HepG2 (cell line): ENCODE results near the gene LRRC17. TPM values are rescaled to one million over a fixed set of nuclear protein-coding genes. Genes with fewer than 3 reads are reported as not detected.

Source experiments
- ATAC-seq: fragments of 200-7000 bp; cut with Tn5 transposase; 3 replicates; pipeline ENCODE4 v1.9.1; 2020; ENCODE audit warnings: mild to moderate bottlenecking, moderate library complexity
- BruUV-seq: library from RNA; stranded (reverse); fragments of 400-500 nt; replicated peaks from 2 replicates; lab custom pipeline; 2021; lab: Mats Ljungman, UMichigan
- CTCF ChIA-PET: fragments of 300-600 bp; formaldehyde crosslinking; extraction: SDS; loops from one replicate; lab custom pipeline; 2021; ENCODE audit warnings: low total read pairs, inconsistent platforms, low intra/inter-chr PET ratio; lab: Yijun Ruan, JAX
- POLR2A ChIA-PET: fragments of 350-600 bp; sonication (Branson Sonifier 250); formaldehyde crosslinking; loops from one replicate; lab custom pipeline; 2020; ENCODE audit warnings: antibody characterized with exemption, inconsistent platforms; lab: Yijun Ruan, JAX
- DNase-seq: peaks from one replicate; pipeline ENCODE4 v3.0.0-alpha.2; 2015; ENCODE audit warnings: low spot score
- FAIRE-seq: peaks from 3 replicates; lab custom pipeline; 2011; peaks lifted over from hg19 to GRCh38; lab: Jason Lieb, UNC
- H2AFZ ChIP-seq: one replicate; pipeline ENCODE4 v1.6.1; 2011; ENCODE audit warnings: low read length, inconsistent platforms
- H3K27ac ChIP-seq: fragments of 300-600 bp; 3 replicates; pipeline ENCODE4 v1.8.0; 2011; ENCODE audit warnings: mixed run types, mild to moderate bottlenecking, mixed read lengths, low read length, inconsistent platforms; ENCODE audit not compliant: insufficient read depth; ENCODE audit errors: extremely low read length
- H3K27me3 ChIP-seq, 2 experiments: fragments of 200-600 bp in 1 of 2; 2 replicates in 1 of 2; 3 replicates in 1 of 2; pipeline versions ENCODE4 v1.6.0 to v1.8.0; 2011; ENCODE audit warnings: low read length in 2 of 2, mild to moderate bottlenecking in 2 of 2, moderate library complexity in 2 of 2, inconsistent platforms in 1 of 2; ENCODE audit not compliant: insufficient read depth in 2 of 2, control insufficient read depth in 1 of 2
- H3K36me3 ChIP-seq, 2 experiments: fragments of 200-600 bp in 1 of 2; replicated peaks in 1 of 2; 2 replicates in 1 of 2; 3 replicates in 1 of 2; pipeline versions ENCODE4 v1.5.1 to v1.8.0; 2011; ENCODE audit warnings: low read length in 2 of 2, inconsistent platforms in 1 of 2; ENCODE audit not compliant: insufficient read depth in 2 of 2, control insufficient read depth in 1 of 2
- H3K4me1 ChIP-seq: 2 replicates; pipeline ENCODE4 v1.5.1; 2012; ENCODE audit warnings: low read length, inconsistent platforms; ENCODE audit not compliant: insufficient read depth
- H3K4me2 ChIP-seq: 2 replicates; pipeline ENCODE4 v1.6.0; 2011; ENCODE audit warnings: low read depth, low read length, inconsistent platforms
- H3K4me3 ChIP-seq, 3 experiments: fragments of 200-600 bp in 1 of 3; sonication (generic), shearing (Covaris generic) in 1 of 3; replicated peaks in 1 of 3; 2 replicates each; pipeline ENCODE4 v1.5.1; 2011 to 2016; ENCODE audit warnings: low read length in 3 of 3, inconsistent platforms in 2 of 3, low read depth in 2 of 3, mild to moderate bottlenecking in 2 of 3, control low read depth in 1 of 3, mixed read lengths in 1 of 3; ENCODE audit not compliant: insufficient read depth in 1 of 3
- H3K79me2 ChIP-seq: one replicate; pipeline ENCODE4 v1.6.1; 2011; ENCODE audit warnings: low read length, inconsistent platforms; ENCODE audit not compliant: insufficient read depth
- H3K9ac ChIP-seq: 2 replicates; pipeline ENCODE4 v1.6.0; 2011; ENCODE audit warnings: mild to moderate bottlenecking, low read depth, low read length, inconsistent platforms; ENCODE audit not compliant: insufficient read depth
- H3K9me3 ChIP-seq: 2 replicates; pipeline ENCODE4 v1.5.1; 2012; ENCODE audit warnings: mild to moderate bottlenecking, low read length
- H4K20me1 ChIP-seq: 2 replicates; pipeline ENCODE4 v1.6.0; 2011; ENCODE audit warnings: inconsistent platforms, mild to moderate bottlenecking, low read length, moderate library complexity; ENCODE audit not compliant: insufficient read depth
- CREB3 ChIP-seq: sonication (generic); formaldehyde crosslinking; IDR thresholded peaks from 2 replicates; pipeline ENCODE4 v1.5.0; 2020; ENCODE audit warnings: missing genetic modification reagents
- EEA1 ChIP-seq: sonication (generic); formaldehyde crosslinking; IDR thresholded peaks from 2 replicates; pipeline ENCODE4 v1.5.1; 2020; ENCODE audit warnings: mild to moderate bottlenecking, missing genetic modification reagents, borderline replicate concordance
- KLF13 ChIP-seq: sonication (generic); formaldehyde crosslinking; IDR thresholded peaks from 2 replicates; pipeline ENCODE4 v1.4.0; 2020; ENCODE audit warnings: mild to moderate bottlenecking, missing genetic modification reagents
- NBN ChIP-seq: fragments of 450-650 bp; conservative IDR thresholded peaks from 2 replicates; pipeline ENCODE4 v1.6.1; 2017
- SNAPC2 ChIP-seq: sonication (generic); formaldehyde crosslinking; IDR thresholded peaks from 2 replicates; pipeline ENCODE4 v1.8.1; 2022; ENCODE audit warnings: mild to moderate bottlenecking, missing genetic modification reagents
- TRIM22 ChIP-seq: fragments of 450-650 bp; IDR thresholded peaks from 2 replicates; pipeline ENCODE4 v1.6.1; 2017
- U2AF1 ChIP-seq: fragments of 200-400 bp; formaldehyde crosslinking; optimal IDR thresholded peaks from 2 replicates; pipeline ENCODE3; 2017; ENCODE audit warnings: mild to moderate bottlenecking, low read depth, low read length
- YEATS2 ChIP-seq: sonication (generic); formaldehyde crosslinking; IDR thresholded peaks from 2 replicates; pipeline ENCODE4 v1.4.0; 2020; ENCODE audit warnings: missing genetic modification reagents, borderline replicate concordance
- ZBTB14 ChIP-seq: sonication (generic); formaldehyde crosslinking; IDR thresholded peaks from 2 replicates; pipeline ENCODE4 v1.4.0; 2020; ENCODE audit warnings: missing genetic modification reagents
- ZFY ChIP-seq: sonication (generic); formaldehyde crosslinking; IDR thresholded peaks from 2 replicates; pipeline ENCODE4 v1.4.0; 2020; ENCODE audit warnings: missing genetic modification reagents
- ZNF142 ChIP-seq: sonication (generic); formaldehyde crosslinking; IDR thresholded peaks from 2 replicates; pipeline ENCODE4 v1.4.0; 2020; ENCODE audit warnings: missing genetic modification reagents
- ZNF510 ChIP-seq: sonication (generic); formaldehyde crosslinking; IDR thresholded peaks from 2 replicates; pipeline ENCODE4 v1.4.0; 2020; ENCODE audit warnings: low read depth, mild to moderate bottlenecking, missing genetic modification reagents
- ZNF75D ChIP-seq: sonication (generic); formaldehyde crosslinking; IDR thresholded peaks from 2 replicates; pipeline ENCODE4 v1.8.1; 2023; ENCODE audit warnings: missing genetic modification reagents, mild to moderate bottlenecking, borderline replicate concordance
- ZNF777 ChIP-seq: sonication (generic); formaldehyde crosslinking; IDR thresholded peaks from 2 replicates; pipeline ENCODE4 v1.4.0; 2020; ENCODE audit warnings: missing genetic modification reagents
- ZSCAN20 ChIP-seq: sonication (generic); formaldehyde crosslinking; IDR thresholded peaks from 2 replicates; pipeline ENCODE4 v1.4.0; 2020; ENCODE audit warnings: missing genetic modification reagents, mild to moderate bottlenecking, borderline replicate concordance
- WGBS: methylation state at CpG from one replicate; pipeline ENCODE4 v1.1.6; 2017; ENCODE audit warnings: low lambda C conversion rate; 5-methylcytosine and 5-hydroxymethylcytosine counted together
- in situ Hi-C: cut with HindIII; loops from 2 replicates; pipeline ENCODE4 v1.10.0; 2017; ENCODE audit warnings: low pct_unique_long_range_greater_than_20kb; ENCODE audit not compliant: extremely low pct_ligation_motif_present
- intact Hi-C: fragments of 100-400 bp; cut with micrococcal nuclease; formaldehyde crosslinking; loops from one replicate; pipeline ENCODE4 v1.10.0; 2022; ENCODE audit not compliant: unreplicated experiment
- polyA plus RNA-seq, 8 experiments: library from polyadenylated mRNA; depleted of rRNA in 3 of 8; stranded (reverse) in 7 of 8; unstranded in 1 of 8; fragments of >200 nt; fragmentation: Illumina TruSeq in 4 of 8; extraction: Trizol in 4 of 8; gene quantifications; 2 replicates each; pipeline versions ENCODE4 v1.2.1 to v1.2.3, GENCODE V29; 2011 to 2016; ENCODE audit warnings: low read depth in 4 of 8, missing spikeins in 1 of 8, mixed read lengths in 1 of 8; ENCODE audit not compliant: insufficient read depth in 1 of 8
- total RNA-seq, 5 experiments: library from RNA; depleted of rRNA; stranded (reverse); fragments of >200 nt; fragmentation: Illumina TruSeq; extraction: Trizol; gene quantifications; 2 replicates each; pipeline ENCODE4 v1.2.3, GENCODE V29; 2016; ENCODE audit warnings: low read depth in 1 of 5

LRRC17 gene
- total and polyA plus RNA-seq, 2 of the 13 experiments (the other 11 are each of a cell fraction or from before 2014, with no cell fraction given): 0.20 to 0.66 TPM

GRCh38 chr7:102942868-102943267 lies 30.1 kb downstream of the LRRC17 start:
- 97% methylated on average over 1 of the region's 1 CpG for WGBS
- no TSS peak for BruUV-seq
- ATAC-seq (no peak), DNase-seq (no peak), FAIRE-seq (no peak)
- intact Hi-C loops: no loop called here
- no peak overlapping the region for H3K4me3 ChIP-seq
- no peak overlapping the region for H3K27ac ChIP-seq
- in situ Hi-C loops: no loop called here
- H3K4me2 ChIP-seq: no peak overlapping the region
- no peaks in the 10 kb centered on the region for H3K79me2 ChIP-seq
- CTCF ChIA-PET: no interaction called here
- H3K27me3 ChIP-seq: peaks cover 0 to 1% of the 10 kb centered on the region in 2 experiments; a peak in 1 of 5 replicates
- H3K4me1 ChIP-seq: no peaks in the 10 kb centered on the region
- no peaks in the 10 kb centered on the region for H3K9me3 ChIP-seq
- no peaks in the 10 kb centered on the region for H4K20me1 ChIP-seq
- H2AFZ ChIP-seq: no peak overlapping the region
- no peak overlapping the region for H3K9ac ChIP-seq
- no peaks in the 10 kb centered on the region for H3K36me3 ChIP-seq
- POLR2A ChIA-PET: no interaction called here
- TF ChIP-seq ZNF777 (no peak), TRIM22 (no peak), ZNF142 (CRISPR knock-in tag) (no peak), KLF13 (no peak), ZSCAN20 (CRISPR knock-in tag) (no peak), U2AF1 (no peak), YEATS2 (no peak), EEA1 (CRISPR knock-in tag) (no peak), ZBTB14 (CRISPR knock-in tag) (no peak), CREB3 (no peak), NBN (no peak), ZNF510 (CRISPR knock-in tag) (no peak), ZFY (no peak), ZNF75D (CRISPR knock-in tag) (no peak), SNAPC2 (no peak)
